HepG2 (cell line): ENCODE measurements around the gene NCCRP1. TPM values are rescaled to one million over a fixed set of nuclear protein-coding genes. Genes with fewer than 3 reads are reported as not detected.

ENCODE experiments used
- ATAC-seq: fragments of 200-7000 bp; cut with Tn5 transposase; 3 replicates; pipeline ENCODE4 v1.9.1; 2020; ENCODE audit warnings: mild to moderate bottlenecking, moderate library complexity
- BruUV-seq: library from RNA; stranded (reverse); fragments of 400-500 nt; replicated peaks from 2 replicates; lab custom pipeline; 2021; lab: Mats Ljungman, UMichigan
- CTCF ChIA-PET: fragments of 300-600 bp; formaldehyde crosslinking; extraction: SDS; loops from one replicate; lab custom pipeline; 2021; ENCODE audit warnings: low total read pairs, inconsistent platforms, low intra/inter-chr PET ratio; lab: Yijun Ruan, JAX
- POLR2A ChIA-PET: fragments of 350-600 bp; sonication (Branson Sonifier 250); formaldehyde crosslinking; loops from one replicate; lab custom pipeline; 2020; ENCODE audit warnings: antibody characterized with exemption, inconsistent platforms; lab: Yijun Ruan, JAX
- DNase-seq: peaks from one replicate; pipeline ENCODE4 v3.0.0-alpha.2; 2015; ENCODE audit warnings: low spot score
- FAIRE-seq: peaks from 3 replicates; lab custom pipeline; 2011; peaks lifted over from hg19 to GRCh38; lab: Jason Lieb, UNC
- H2AFZ ChIP-seq: one replicate; pipeline ENCODE4 v1.6.1; 2011; ENCODE audit warnings: low read length, inconsistent platforms
- H3K27ac ChIP-seq: fragments of 300-600 bp; 3 replicates; pipeline ENCODE4 v1.8.0; 2011; ENCODE audit warnings: mixed run types, mild to moderate bottlenecking, mixed read lengths, low read length, inconsistent platforms; ENCODE audit not compliant: insufficient read depth; ENCODE audit errors: extremely low read length
- H3K27me3 ChIP-seq, 2 experiments: fragments of 200-600 bp in 1 of 2; 2 replicates in 1 of 2; 3 replicates in 1 of 2; pipeline versions ENCODE4 v1.6.0 to v1.8.0; 2011; ENCODE audit warnings: low read length in 2 of 2, mild to moderate bottlenecking in 2 of 2, moderate library complexity in 2 of 2, inconsistent platforms in 1 of 2; ENCODE audit not compliant: insufficient read depth in 2 of 2, control insufficient read depth in 1 of 2
- H3K36me3 ChIP-seq, 2 experiments: fragments of 200-600 bp in 1 of 2; replicated peaks in 1 of 2; 2 replicates in 1 of 2; 3 replicates in 1 of 2; pipeline versions ENCODE4 v1.5.1 to v1.8.0; 2011; ENCODE audit warnings: low read length in 2 of 2, inconsistent platforms in 1 of 2; ENCODE audit not compliant: insufficient read depth in 2 of 2, control insufficient read depth in 1 of 2
- H3K4me1 ChIP-seq: 2 replicates; pipeline ENCODE4 v1.5.1; 2012; ENCODE audit warnings: low read length, inconsistent platforms; ENCODE audit not compliant: insufficient read depth
- H3K4me2 ChIP-seq: 2 replicates; pipeline ENCODE4 v1.6.0; 2011; ENCODE audit warnings: low read depth, low read length, inconsistent platforms
- H3K4me3 ChIP-seq, 3 experiments: fragments of 200-600 bp in 1 of 3; sonication (generic), shearing (Covaris generic) in 1 of 3; replicated peaks in 1 of 3; 2 replicates each; pipeline ENCODE4 v1.5.1; 2011 to 2016; ENCODE audit warnings: low read length in 3 of 3, inconsistent platforms in 2 of 3, low read depth in 2 of 3, mild to moderate bottlenecking in 2 of 3, control low read depth in 1 of 3, mixed read lengths in 1 of 3; ENCODE audit not compliant: insufficient read depth in 1 of 3
- H3K79me2 ChIP-seq: one replicate; pipeline ENCODE4 v1.6.1; 2011; ENCODE audit warnings: low read length, inconsistent platforms; ENCODE audit not compliant: insufficient read depth
- H3K9ac ChIP-seq: 2 replicates; pipeline ENCODE4 v1.6.0; 2011; ENCODE audit warnings: mild to moderate bottlenecking, low read depth, low read length, inconsistent platforms; ENCODE audit not compliant: insufficient read depth
- H3K9me3 ChIP-seq: 2 replicates; pipeline ENCODE4 v1.5.1; 2012; ENCODE audit warnings: mild to moderate bottlenecking, low read length
- H4K20me1 ChIP-seq: 2 replicates; pipeline ENCODE4 v1.6.0; 2011; ENCODE audit warnings: inconsistent platforms, mild to moderate bottlenecking, low read length, moderate library complexity; ENCODE audit not compliant: insufficient read depth
- CBX2 ChIP-seq, 2 experiments: fragments of 200-600 bp in 1 of 2; sonication (generic); formaldehyde crosslinking in 1 of 2; IDR thresholded peaks; 2 replicates each; pipeline versions ENCODE4 v1.7.0 to v1.8.1; 2018 to 2022; ENCODE audit warnings: low read depth in 2 of 2, low read length in 1 of 2, mild to moderate bottlenecking in 1 of 2, missing genetic modification reagents in 1 of 2
- DRAP1 ChIP-seq: IDR thresholded peaks from 2 replicates; pipeline ENCODE4 v1.6.1; 2016; ENCODE audit warnings: missing genetic modification reagents, missing compliant biosample characterization
- DZIP1 ChIP-seq: sonication (generic); formaldehyde crosslinking; IDR thresholded peaks from 2 replicates; pipeline ENCODE4 v1.5.0; 2020; ENCODE audit warnings: mild to moderate bottlenecking, missing genetic modification reagents
- FIP1L1 ChIP-seq: fragments of 200-400 bp; formaldehyde crosslinking; IDR thresholded peaks from 2 replicates; pipeline ENCODE4 v1.6.1; 2018; ENCODE audit warnings: low read depth, mild to moderate bottlenecking, low read length, moderate library complexity, borderline replicate concordance; ENCODE audit not compliant: insufficient read depth
- GMEB1 ChIP-seq: sonication (generic); formaldehyde crosslinking; IDR thresholded peaks from 2 replicates; pipeline ENCODE4 v1.5.1; 2020; ENCODE audit warnings: missing genetic modification reagents, mild to moderate bottlenecking, borderline replicate concordance
- HOXA7 ChIP-seq: sonication (generic); formaldehyde crosslinking; IDR thresholded peaks from 2 replicates; pipeline ENCODE4 v1.8.1; 2022; ENCODE audit warnings: mild to moderate bottlenecking, missing genetic modification reagents, moderate library complexity
- IRX3 ChIP-seq: sonication (generic); formaldehyde crosslinking; IDR thresholded peaks from 2 replicates; pipeline ENCODE4 v1.8.1; 2023; ENCODE audit warnings: mild to moderate bottlenecking, low read depth, missing genetic modification reagents, borderline replicate concordance
- MLXIP ChIP-seq: sonication (generic); formaldehyde crosslinking; IDR thresholded peaks from 2 replicates; pipeline ENCODE4 v1.9.0; 2021; ENCODE audit warnings: missing genetic modification reagents, borderline replicate concordance
- NFRKB ChIP-seq: fragments of 450-650 bp; IDR thresholded peaks from 2 replicates; pipeline ENCODE4 v1.6.1; 2017
- SNRNP70 ChIP-seq: fragments of 200-400 bp; formaldehyde crosslinking; IDR thresholded peaks from 2 replicates; pipeline ENCODE4 v1.6.1; 2017; ENCODE audit warnings: mild to moderate bottlenecking, low read depth, low read length, moderate library complexity
- YEATS4 ChIP-seq: sonication (generic); formaldehyde crosslinking; IDR thresholded peaks from 2 replicates; pipeline ENCODE4 v1.4.0; 2020; ENCODE audit warnings: missing genetic modification reagents, borderline replicate concordance
- ZNF547 ChIP-seq: sonication (generic); formaldehyde crosslinking; IDR thresholded peaks from 2 replicates; pipeline ENCODE4 v1.5.1; 2020; ENCODE audit warnings: mild to moderate bottlenecking, missing genetic modification reagents
- ZNF605 ChIP-seq: sonication (generic); formaldehyde crosslinking; IDR thresholded peaks from 2 replicates; pipeline ENCODE4 v1.8.0; 2022; ENCODE audit warnings: mild to moderate bottlenecking, missing genetic modification reagents
- ZNF672 ChIP-seq: sonication (generic); formaldehyde crosslinking; IDR thresholded peaks from 2 replicates; pipeline ENCODE4 v1.8.1; 2022; ENCODE audit warnings: missing genetic modification reagents
- ZNF777 ChIP-seq: sonication (generic); formaldehyde crosslinking; IDR thresholded peaks from 2 replicates; pipeline ENCODE4 v1.4.0; 2020; ENCODE audit warnings: missing genetic modification reagents
- WGBS: methylation state at CpG from one replicate; pipeline ENCODE4 v1.1.6; 2017; ENCODE audit warnings: low lambda C conversion rate; 5-methylcytosine and 5-hydroxymethylcytosine counted together
- in situ Hi-C: cut with HindIII; loops from 2 replicates; pipeline ENCODE4 v1.10.0; 2017; ENCODE audit warnings: low pct_unique_long_range_greater_than_20kb; ENCODE audit not compliant: extremely low pct_ligation_motif_present
- intact Hi-C: fragments of 100-400 bp; cut with micrococcal nuclease; formaldehyde crosslinking; loops from one replicate; pipeline ENCODE4 v1.10.0; 2022; ENCODE audit not compliant: unreplicated experiment
- polyA plus RNA-seq, 8 experiments: library from polyadenylated mRNA; depleted of rRNA in 3 of 8; stranded (reverse) in 7 of 8; unstranded in 1 of 8; fragments of >200 nt; fragmentation: Illumina TruSeq in 4 of 8; extraction: Trizol in 4 of 8; gene quantifications; 2 replicates each; pipeline versions ENCODE4 v1.2.1 to v1.2.3, GENCODE V29; 2011 to 2016; ENCODE audit warnings: low read depth in 4 of 8, missing spikeins in 1 of 8, mixed read lengths in 1 of 8; ENCODE audit not compliant: insufficient read depth in 1 of 8
- total RNA-seq, 5 experiments: library from RNA; depleted of rRNA; stranded (reverse); fragments of >200 nt; fragmentation: Illumina TruSeq; extraction: Trizol; gene quantifications; 2 replicates each; pipeline ENCODE4 v1.2.3, GENCODE V29; 2016; ENCODE audit warnings: low read depth in 1 of 5

The NCCRP1 gene
- total and polyA plus RNA-seq, 2 of the 13 experiments (the other 11 are each of a cell fraction or from before 2014, with no cell fraction given): not detected

GRCh38 chr19:39148939-39149529 is 47.7 kb upstream of the NCCRP1 start (continued):
- TF ChIP-seq ZNF777 (CRISPR knock-in tag): no peak

GRCh38 chr19:39150235-39150634 is 46.5 kb upstream of the NCCRP1 start:
- peaks cover 5 to 11% of the 10 kb centered on the region in 2 experiments; a peak in 4 of 5 replicates for H3K36me3 ChIP-seq
- peaks cover 52% of the 10 kb centered on the region for H3K79me2 ChIP-seq
- no peak overlapping the region for H3K4me3 ChIP-seq
- no peaks in the 10 kb centered on the region for H3K27me3 ChIP-seq
- H3K27ac ChIP-seq: no peak overlapping the region
- BruUV-seq: no TSS peak
- no peak overlapping the region for H3K4me2 ChIP-seq
- POLR2A ChIA-PET: no interaction called here
- FAIRE-seq (no peak), ATAC-seq (no peak), DNase-seq (no peak)
- in situ Hi-C loops (no loop called here), intact Hi-C loops (no loop called here)
- H4K20me1 ChIP-seq: peaks cover 11% of the 10 kb centered on the region
- 98% methylated on average over 8 of the region's 8 CpGs for WGBS
- CTCF ChIA-PET: no interaction called here
- no peaks in the 10 kb centered on the region for H3K9me3 ChIP-seq
- no peak overlapping the region for H2AFZ ChIP-seq
- peaks cover 43% of the 10 kb centered on the region for H3K4me1 ChIP-seq
- H3K9ac ChIP-seq: no peak overlapping the region
- TF ChIP-seq IRX3 (CRISPR knock-in tag) (no peak), FIP1L1 (no peak), HOXA7 (CRISPR knock-in tag) (no peak), ZNF547 (CRISPR knock-in tag) (no peak), ZNF605 (CRISPR knock-in tag) (no peak), MLXIP (CRISPR knock-in tag) (no peak), GMEB1 (no peak), CBX2 (IDR thresholded peaks at IDR 0.05; ENCODE audit: low read depth, low read length) (no peak), CBX2 (CRISPR knock-in tag; IDR thresholded peaks at IDR 0.05; ENCODE audit: low read depth) (no peak), NFRKB (no peak), YEATS4 (CRISPR knock-in tag) (no peak), DZIP1 (CRISPR knock-in tag) (no peak), DRAP1 (CRISPR knock-in tag) (no peak), SNRNP70 (no peak), ZNF672 (CRISPR knock-in tag) (no peak)
